ENCODE measurements around the gene PRR22.

DNA sequence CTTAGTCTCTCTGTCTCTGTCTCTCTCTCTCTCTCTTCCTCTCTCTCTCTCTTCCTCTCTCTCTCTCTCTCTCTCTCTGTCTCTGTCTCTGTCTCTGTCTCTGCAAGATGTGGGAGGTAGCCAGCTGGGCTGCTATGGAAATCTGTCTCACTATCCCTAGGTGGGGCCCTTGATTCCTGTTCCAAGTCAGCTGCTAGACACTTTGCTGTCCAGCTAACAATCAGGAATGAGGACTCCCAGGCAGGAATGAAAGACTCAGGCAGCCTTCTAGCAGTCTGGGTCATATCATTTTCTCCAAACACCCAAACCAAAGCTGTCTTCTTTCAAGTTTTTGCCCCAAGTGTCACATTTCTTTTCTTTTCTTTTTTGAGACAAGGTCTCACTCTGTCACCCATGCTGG, 40.9 kb downstream of the PRR22 start:
- TF ChIP-seq CTCF (IDR thresholded peaks at IDR 0.05; ENCODE audit: low read depth, low read length) (no peak), EZH2phosphoT487 (IDR thresholded peaks at IDR 0.05; ENCODE audit: low read depth) (no peak)

Data from OCI-LY3 (cell line).